ENCODE data around the gene KIF9.
"Not testable (repeated sequence)": the region's sequence is repeated elsewhere in the genome, so short reads cannot be mapped to it uniquely, and the experiment has no call there.

Gene KIF9

DNA sequence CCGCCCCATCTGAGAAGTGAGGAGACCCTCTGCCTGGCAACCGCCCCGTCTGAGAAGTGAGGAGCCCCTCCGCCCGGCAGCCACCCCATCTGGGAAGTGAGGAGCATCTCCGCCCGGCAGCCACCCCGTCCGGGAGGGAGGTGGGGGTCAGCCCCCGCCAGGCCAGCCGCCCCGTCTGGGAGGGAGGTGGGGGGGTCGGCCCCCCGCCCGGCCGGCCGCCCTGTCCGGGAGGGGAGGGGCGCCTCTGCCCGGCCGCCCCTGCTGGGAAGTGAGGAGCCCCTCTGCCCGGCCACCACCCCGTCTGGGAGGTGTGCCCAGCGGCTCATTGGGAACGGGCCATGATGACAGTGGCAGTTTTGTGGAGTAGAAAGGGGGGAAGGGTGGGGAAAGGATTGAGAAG, 26.3 kb downstream of the KIF9 start:
- H3K36me3 ChIP-seq (ENCODE audit: control insufficient read depth, insufficient read depth, low read length); H3K4me1 ChIP-seq (ENCODE audit: control insufficient read depth, insufficient read depth, low read length, poor library complexity, severe bottlenecking); H3K27me3 ChIP-seq (replicated peaks; ENCODE audit: control insufficient read depth, insufficient read depth, low read length, poor library complexity, severe bottlenecking); H3K27ac ChIP-seq (ENCODE audit: insufficient read depth, low read length, poor library complexity, severe bottlenecking); H3K9me3 ChIP-seq (ENCODE audit: control insufficient read depth, low read length); H3K4me3 ChIP-seq (ENCODE audit: insufficient read depth, low read depth, low read length, poor library complexity, severe bottlenecking); DNase-seq: not testable (repeated sequence)

DNA sequence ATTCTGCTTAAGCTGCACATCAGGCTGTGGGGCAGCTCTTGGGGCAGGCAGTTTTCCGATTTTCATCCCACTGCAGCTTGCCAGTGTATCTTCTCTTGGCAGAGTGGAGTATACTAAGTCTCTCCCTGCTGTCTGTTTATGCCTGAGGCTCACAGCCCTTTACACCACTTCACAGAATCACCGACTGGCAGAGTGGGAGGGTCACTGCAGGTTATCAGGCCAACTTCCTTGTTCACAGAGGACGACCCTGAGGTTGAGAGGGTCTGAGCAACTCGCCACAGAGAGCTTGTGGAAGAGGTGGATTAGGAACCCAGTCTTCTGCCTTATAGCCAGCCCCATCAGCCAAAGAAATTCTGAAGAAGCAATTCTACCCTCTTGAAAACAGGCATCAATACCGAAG, 30.9 kb downstream of the KIF9 start:
- no peak for DNase-seq

DNA sequence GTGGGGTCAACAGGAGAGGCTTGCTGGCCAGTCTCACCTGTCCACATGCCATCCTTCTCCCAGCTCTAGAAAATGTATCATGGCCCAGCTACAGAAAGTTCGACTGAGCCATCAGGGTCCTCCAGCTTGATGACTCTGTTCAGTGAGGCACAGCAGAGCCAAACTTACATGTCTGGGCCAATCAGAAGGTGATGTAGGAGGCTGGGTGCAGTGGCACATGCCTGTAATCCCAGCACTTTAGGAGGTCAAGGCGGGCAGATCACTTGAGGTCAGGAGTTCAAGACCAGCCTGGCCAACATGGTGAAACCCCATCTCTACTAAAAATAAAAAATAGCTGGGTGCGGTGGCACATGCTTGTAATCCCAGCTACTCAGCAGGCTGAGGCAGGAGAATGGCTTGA, 31.5 kb downstream of the KIF9 start:
- not testable (repeated sequence) for H3K4me1 ChIP-seq (ENCODE audit: control insufficient read depth, insufficient read depth, low read length, poor library complexity, severe bottlenecking); DNase-seq; H3K36me3 ChIP-seq (ENCODE audit: control insufficient read depth, insufficient read depth, low read length); H3K4me3 ChIP-seq (ENCODE audit: insufficient read depth, low read depth, low read length, poor library complexity, severe bottlenecking); H3K9me3 ChIP-seq (ENCODE audit: control insufficient read depth, low read length); H3K27me3 ChIP-seq (replicated peaks; ENCODE audit: control insufficient read depth, insufficient read depth, low read length, poor library complexity, severe bottlenecking); H3K27ac ChIP-seq (ENCODE audit: insufficient read depth, low read length, poor library complexity, severe bottlenecking)

More for the DNA sequence above, 30.9 kb downstream of the KIF9 start:
- Histone ChIP-seq H3K27me3 (replicated peaks; ENCODE audit: control insufficient read depth, insufficient read depth, low read length, poor library complexity, severe bottlenecking) (no peaks in the 10 kb centered on the region), H3K4me1 (ENCODE audit: control insufficient read depth, insufficient read depth, low read length, poor library complexity, severe bottlenecking) (no peaks in the 10 kb centered on the region), H3K36me3 (ENCODE audit: control insufficient read depth, insufficient read depth, low read length) (no peaks in the 10 kb centered on the region), H3K9me3 (ENCODE audit: control insufficient read depth, low read length) (no peaks in the 10 kb centered on the region), H3K27ac (ENCODE audit: insufficient read depth, low read length, poor library complexity, severe bottlenecking) (no peak overlapping the region), H3K4me3 (ENCODE audit: insufficient read depth, low read depth, low read length, poor library complexity, severe bottlenecking) (no peak overlapping the region)

DNA sequence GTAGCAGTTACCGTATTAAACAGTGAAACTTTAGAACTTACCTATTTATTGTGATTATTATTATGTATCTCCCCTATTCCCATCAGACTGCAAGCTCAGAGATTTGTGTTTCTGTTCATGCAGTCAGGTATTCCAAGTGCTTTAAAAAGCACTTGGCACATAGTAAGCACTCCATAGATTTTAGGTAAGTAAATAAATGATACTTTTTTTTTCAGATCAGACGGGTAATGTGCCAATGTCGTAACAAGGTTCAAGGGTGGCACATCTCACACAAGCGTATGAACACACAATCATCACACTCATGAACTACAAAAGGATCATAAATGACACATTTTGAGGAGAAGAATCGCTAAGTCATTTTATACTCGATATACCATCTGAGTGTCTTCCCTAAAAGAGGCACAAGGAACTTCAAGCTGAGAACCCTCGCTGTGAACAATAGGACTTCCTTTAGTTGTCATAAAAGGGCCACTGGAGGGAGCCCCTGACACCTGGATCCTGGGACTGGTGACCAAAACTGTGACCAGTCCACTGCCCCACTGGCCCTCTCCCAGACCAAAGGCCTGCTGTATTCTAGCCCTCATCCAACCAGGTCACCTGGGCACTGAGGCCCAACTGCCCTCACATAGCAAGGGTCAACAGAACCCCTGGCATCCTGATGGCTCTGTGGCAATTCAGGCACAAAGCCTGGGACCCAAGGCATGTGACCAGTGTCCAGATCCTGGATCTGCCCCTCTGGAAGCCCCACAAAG, 32.1 kb downstream of the KIF9 start:
- Histone ChIP-seq H3K36me3 (ENCODE audit: control insufficient read depth, insufficient read depth, low read length) (no peaks in the 10 kb centered on the region), H3K4me3 (ENCODE audit: insufficient read depth, low read depth, low read length, poor library complexity, severe bottlenecking) (no peak overlapping the region), H3K4me1 (ENCODE audit: control insufficient read depth, insufficient read depth, low read length, poor library complexity, severe bottlenecking) (no peaks in the 10 kb centered on the region), H3K27ac (ENCODE audit: insufficient read depth, low read length, poor library complexity, severe bottlenecking) (no peak overlapping the region), H3K27me3 (replicated peaks; ENCODE audit: control insufficient read depth, insufficient read depth, low read length, poor library complexity, severe bottlenecking) (no peaks in the 10 kb centered on the region), H3K9me3 (ENCODE audit: control insufficient read depth, low read length) (no peaks in the 10 kb centered on the region)
- DNase-seq, result no peak

DNA sequence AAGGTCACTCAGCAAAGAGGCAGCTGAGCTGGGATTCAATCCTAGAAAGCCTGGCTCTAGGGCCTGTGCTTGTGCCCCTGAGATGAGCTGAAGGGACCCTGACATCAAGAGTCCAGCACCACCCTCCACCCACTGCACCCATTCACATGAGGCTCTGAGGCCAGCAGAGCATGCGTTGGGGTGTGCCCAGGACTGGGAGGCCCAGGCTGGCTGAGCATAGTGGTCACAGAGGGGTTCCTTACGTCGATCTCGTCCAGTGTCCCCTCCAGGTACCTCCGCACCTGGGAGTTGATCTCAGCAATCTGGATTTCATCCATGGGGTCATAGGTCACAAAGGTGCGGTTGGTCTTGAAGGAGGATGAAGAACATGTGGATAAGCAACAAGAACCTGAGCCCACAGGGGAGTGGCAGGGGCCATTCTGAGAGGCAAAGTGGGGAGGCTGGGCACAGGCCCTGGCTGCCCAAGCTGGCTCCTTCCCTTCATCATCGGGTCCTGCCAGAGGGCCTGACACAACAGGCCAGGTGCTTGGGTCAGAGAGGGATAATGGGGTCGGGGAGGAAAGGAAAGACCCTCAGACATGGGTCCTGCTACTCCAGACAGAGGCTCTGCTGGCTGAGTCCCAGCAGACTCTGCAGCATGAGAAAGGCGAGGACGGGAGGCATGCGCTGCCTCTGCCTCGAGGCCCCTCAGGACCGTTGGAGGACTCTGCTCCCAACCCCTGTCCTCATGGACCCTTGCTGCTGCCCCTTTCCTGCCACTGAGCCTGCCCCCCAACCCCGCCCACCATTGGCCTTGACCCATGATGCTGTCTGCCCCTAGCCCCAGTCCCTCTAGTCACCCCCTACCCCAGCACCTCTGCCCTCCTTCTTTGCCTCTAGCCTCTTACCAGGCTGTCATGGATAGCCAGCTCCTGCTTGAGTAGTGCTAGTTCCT, 35.2 kb downstream of the KIF9 start:
- Histone ChIP-seq H3K4me3 (ENCODE audit: insufficient read depth, low read depth, low read length, poor library complexity, severe bottlenecking) (no peak overlapping the region), H3K4me1 (ENCODE audit: control insufficient read depth, insufficient read depth, low read length, poor library complexity, severe bottlenecking) (no peaks in the 10 kb centered on the region), H3K9me3 (ENCODE audit: control insufficient read depth, low read length) (no peaks in the 10 kb centered on the region), H3K27ac (ENCODE audit: insufficient read depth, low read length, poor library complexity, severe bottlenecking) (no peak overlapping the region), H3K27me3 (replicated peaks; ENCODE audit: control insufficient read depth, insufficient read depth, low read length, poor library complexity, severe bottlenecking) (no peaks in the 10 kb centered on the region), H3K36me3 (ENCODE audit: control insufficient read depth, insufficient read depth, low read length) (no peaks in the 10 kb centered on the region)
- no peak for DNase-seq

DNA sequence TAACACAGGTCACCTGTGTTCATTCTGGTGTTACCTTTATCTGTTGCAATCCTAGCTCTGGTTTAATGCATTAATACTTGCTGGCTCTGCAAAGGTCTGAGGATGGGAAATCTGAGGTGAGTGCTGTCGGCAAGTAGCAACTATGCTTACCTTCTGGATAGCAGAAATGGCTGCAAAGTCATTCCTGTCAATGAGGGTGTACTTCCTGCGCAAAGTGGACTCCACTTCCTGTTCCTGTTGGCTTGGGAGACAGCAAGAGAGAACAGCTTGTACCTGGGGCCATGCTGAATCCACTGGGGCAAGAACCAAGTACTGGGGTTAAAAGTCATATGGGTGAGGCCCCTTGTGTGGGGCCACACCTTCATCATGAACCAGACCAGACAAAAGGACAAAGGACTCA, 37.3 kb downstream of the KIF9 start:
- H3K36me3 ChIP-seq (ENCODE audit: control insufficient read depth, insufficient read depth, low read length), result no peaks in the 10 kb centered on the region
- no peaks in the 10 kb centered on the region for H3K27me3 ChIP-seq (replicated peaks; ENCODE audit: control insufficient read depth, insufficient read depth, low read length, poor library complexity, severe bottlenecking)
- no peak for DNase-seq

DNA sequence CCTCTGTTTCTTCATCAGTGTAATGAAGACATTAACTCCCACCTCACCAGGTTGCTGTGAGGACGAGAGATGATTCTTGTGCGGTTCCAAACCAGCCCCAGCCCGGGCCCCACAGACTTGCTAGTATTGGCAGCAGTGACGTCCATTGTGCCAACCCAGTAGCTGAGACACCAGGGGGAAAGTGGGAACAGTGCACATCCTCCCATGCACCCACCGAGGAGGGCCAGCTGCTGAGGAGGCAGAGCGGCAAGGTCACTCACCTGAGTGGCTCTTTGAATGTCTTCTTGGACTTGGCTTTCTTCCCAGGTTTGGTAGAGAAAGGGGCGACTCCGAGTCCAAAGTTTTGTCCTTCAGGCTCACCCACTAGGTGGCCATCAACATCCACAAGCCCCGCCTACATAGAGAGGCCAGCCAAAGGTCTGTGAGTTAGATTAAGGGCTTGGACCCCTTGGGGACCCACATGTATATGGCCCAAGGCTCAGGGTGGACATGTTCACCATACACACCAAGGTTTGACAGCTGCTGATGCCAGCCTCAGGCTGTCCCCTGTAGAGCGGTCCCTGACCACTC, 38.0 kb downstream of the KIF9 start:
- no peak overlapping the region for H3K4me3 ChIP-seq (ENCODE audit: insufficient read depth, low read depth, low read length, poor library complexity, severe bottlenecking)
- no peaks in the 10 kb centered on the region for H3K9me3 ChIP-seq (ENCODE audit: control insufficient read depth, low read length)
- H3K27me3 ChIP-seq (replicated peaks; ENCODE audit: control insufficient read depth, insufficient read depth, low read length, poor library complexity, severe bottlenecking), result no peaks in the 10 kb centered on the region
- DNase-seq, result no peak
- no peaks in the 10 kb centered on the region for H3K36me3 ChIP-seq (ENCODE audit: control insufficient read depth, insufficient read depth, low read length)
- no peaks in the 10 kb centered on the region for H3K4me1 ChIP-seq (ENCODE audit: control insufficient read depth, insufficient read depth, low read length, poor library complexity, severe bottlenecking)
- no peak overlapping the region for H3K27ac ChIP-seq (ENCODE audit: insufficient read depth, low read length, poor library complexity, severe bottlenecking)

More for the DNA sequence above, 37.3 kb downstream of the KIF9 start:
- H3K9me3 ChIP-seq (ENCODE audit: control insufficient read depth, low read length), result no peaks in the 10 kb centered on the region
- H3K4me1 ChIP-seq (ENCODE audit: control insufficient read depth, insufficient read depth, low read length, poor library complexity, severe bottlenecking), result no peaks in the 10 kb centered on the region
- H3K4me3 ChIP-seq (ENCODE audit: insufficient read depth, low read depth, low read length, poor library complexity, severe bottlenecking), result no peak overlapping the region
- no peak overlapping the region for H3K27ac ChIP-seq (ENCODE audit: insufficient read depth, low read length, poor library complexity, severe bottlenecking)

DNA sequence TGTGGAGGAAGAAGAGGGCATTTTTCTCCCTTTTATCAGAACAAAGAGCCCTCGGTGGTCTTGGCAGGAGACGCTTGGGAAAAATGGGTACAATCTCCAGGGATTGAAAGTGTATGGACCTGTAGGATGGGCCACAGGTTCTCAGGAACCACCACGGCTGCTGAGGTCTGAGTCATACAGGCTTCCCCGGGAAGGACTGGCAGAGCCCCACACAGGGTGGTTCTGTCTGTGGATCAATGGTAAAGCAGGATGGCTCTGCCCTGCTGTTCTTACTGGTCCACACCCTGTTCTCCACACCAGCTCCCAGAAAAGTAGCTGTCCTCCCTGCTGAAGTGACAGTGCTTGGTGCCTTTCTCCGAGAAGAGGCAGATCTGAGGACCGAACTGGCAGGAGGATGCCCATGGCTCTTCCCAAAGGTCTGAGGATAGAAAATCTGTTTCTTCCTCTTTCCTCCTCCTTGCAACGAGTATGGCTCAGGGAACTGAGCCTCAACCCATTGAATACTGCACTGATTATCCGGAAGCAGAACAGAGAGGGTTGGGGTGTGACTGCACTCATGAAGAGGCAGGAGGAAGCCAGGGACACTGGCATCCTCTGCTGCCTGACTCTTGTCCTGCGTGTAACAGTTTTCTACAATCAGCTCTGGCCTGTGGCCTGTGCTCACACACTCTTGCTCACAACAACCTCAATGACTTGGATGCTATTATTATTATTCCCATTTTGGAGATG, 39.0 kb downstream of the KIF9 start:
- H3K4me3 ChIP-seq (ENCODE audit: insufficient read depth, low read depth, low read length, poor library complexity, severe bottlenecking), result no peak overlapping the region
- H3K9me3 ChIP-seq (ENCODE audit: control insufficient read depth, low read length), result no peaks in the 10 kb centered on the region
- DNase-seq, result no peak
- no peaks in the 10 kb centered on the region for H3K27me3 ChIP-seq (replicated peaks; ENCODE audit: control insufficient read depth, insufficient read depth, low read length, poor library complexity, severe bottlenecking)
- no peak overlapping the region for H3K27ac ChIP-seq (ENCODE audit: insufficient read depth, low read length, poor library complexity, severe bottlenecking)
- no peaks in the 10 kb centered on the region for H3K36me3 ChIP-seq (ENCODE audit: control insufficient read depth, insufficient read depth, low read length)
- H3K4me1 ChIP-seq (ENCODE audit: control insufficient read depth, insufficient read depth, low read length, poor library complexity, severe bottlenecking), result no peaks in the 10 kb centered on the region

DNA sequence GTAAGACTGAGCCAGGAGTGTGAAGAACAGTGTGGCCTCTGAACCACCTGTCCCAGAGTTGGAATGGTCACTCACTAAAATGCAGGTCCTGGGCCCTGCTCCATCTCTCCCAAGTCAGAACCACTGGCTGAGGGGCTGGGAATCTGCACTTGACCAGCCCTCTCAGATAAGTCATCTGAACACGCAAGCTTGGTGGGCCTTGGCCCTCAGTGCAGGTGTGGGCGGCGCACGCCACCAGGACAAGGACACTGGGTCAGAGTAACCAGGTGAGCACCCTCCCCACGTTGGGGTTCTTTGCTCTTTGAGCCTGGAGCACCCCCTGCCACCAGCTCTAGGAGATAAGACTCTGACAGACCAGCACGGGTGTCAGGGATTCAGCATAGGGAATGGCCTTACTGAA, 42.7 kb downstream of the KIF9 start:
- Histone ChIP-seq H3K4me3 (ENCODE audit: insufficient read depth, low read depth, low read length, poor library complexity, severe bottlenecking) (no peak overlapping the region), H3K36me3 (ENCODE audit: control insufficient read depth, insufficient read depth, low read length) (no peaks in the 10 kb centered on the region), H3K9me3 (ENCODE audit: control insufficient read depth, low read length) (no peaks in the 10 kb centered on the region), H3K27ac (ENCODE audit: insufficient read depth, low read length, poor library complexity, severe bottlenecking) (no peak overlapping the region), H3K27me3 (replicated peaks; ENCODE audit: control insufficient read depth, insufficient read depth, low read length, poor library complexity, severe bottlenecking) (no peaks in the 10 kb centered on the region), H3K4me1 (ENCODE audit: control insufficient read depth, insufficient read depth, low read length, poor library complexity, severe bottlenecking) (no peaks in the 10 kb centered on the region)
- DNase-seq, result no peak

Data from effector memory CD4-positive, alpha-beta T cell (primary cell).